ENCODE measurements around the gene DYNLL1. TPM values are rescaled to one million over a fixed set of nuclear protein-coding genes. Genes with fewer than 3 reads are reported as not detected.

DYNLL1 gene
- total and polyA plus RNA-seq, 2 of the 13 experiments (the other 11 are each of a cell fraction or from before 2014, with no cell fraction given): 271 to 294 TPM

- no peak for TF ChIP-seq HMGXB4 (CRISPR knock-in tag; IDR thresholded peaks at IDR 0.05; ENCODE audit: borderline replicate concordance in 1 of 2, low read depth in 1 of 2)
- TF ChIP-seq, protein P1, sequence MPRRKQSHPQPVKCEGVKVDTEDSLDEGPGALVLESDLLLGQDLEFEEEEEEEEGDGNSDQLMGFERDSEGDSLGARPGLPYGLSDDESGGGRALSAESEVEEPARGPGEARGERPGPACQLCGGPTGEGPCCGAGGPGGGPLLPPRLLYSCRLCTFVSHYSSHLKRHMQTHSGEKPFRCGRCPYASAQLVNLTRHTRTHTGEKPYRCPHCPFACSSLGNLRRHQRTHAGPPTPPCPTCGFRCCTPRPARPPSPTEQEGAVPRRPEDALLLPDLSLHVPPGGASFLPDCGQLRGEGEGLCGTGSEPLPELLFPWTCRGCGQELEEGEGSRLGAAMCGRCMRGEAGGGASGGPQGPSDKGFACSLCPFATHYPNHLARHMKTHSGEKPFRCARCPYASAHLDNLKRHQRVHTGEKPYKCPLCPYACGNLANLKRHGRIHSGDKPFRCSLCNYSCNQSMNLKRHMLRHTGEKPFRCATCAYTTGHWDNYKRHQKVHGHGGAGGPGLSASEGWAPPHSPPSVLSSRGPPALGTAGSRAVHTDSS (CRISPR knock-in tag; conservative IDR thresholded peaks at IDR 0.05): no peak
- TF ChIP-seq, protein P2, sequence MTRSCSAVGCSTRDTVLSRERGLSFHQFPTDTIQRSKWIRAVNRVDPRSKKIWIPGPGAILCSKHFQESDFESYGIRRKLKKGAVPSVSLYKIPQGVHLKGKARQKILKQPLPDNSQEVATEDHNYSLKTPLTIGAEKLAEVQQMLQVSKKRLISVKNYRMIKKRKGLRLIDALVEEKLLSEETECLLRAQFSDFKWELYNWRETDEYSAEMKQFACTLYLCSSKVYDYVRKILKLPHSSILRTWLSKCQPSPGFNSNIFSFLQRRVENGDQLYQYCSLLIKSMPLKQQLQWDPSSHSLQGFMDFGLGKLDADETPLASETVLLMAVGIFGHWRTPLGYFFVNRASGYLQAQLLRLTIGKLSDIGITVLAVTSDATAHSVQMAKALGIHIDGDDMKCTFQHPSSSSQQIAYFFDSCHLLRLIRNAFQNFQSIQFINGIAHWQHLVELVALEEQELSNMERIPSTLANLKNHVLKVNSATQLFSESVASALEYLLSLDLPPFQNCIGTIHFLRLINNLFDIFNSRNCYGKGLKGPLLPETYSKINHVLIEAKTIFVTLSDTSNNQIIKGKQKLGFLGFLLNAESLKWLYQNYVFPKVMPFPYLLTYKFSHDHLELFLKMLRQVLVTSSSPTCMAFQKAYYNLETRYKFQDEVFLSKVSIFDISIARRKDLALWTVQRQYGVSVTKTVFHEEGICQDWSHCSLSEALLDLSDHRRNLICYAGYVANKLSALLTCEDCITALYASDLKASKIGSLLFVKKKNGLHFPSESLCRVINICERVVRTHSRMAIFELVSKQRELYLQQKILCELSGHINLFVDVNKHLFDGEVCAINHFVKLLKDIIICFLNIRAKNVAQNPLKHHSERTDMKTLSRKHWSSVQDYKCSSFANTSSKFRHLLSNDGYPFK (CRISPR knock-in tag; IDR thresholded peaks at IDR 0.05; ENCODE audit: borderline replicate concordance): no peak
- no peak for TF ChIP-seq PHF5A (CRISPR knock-in tag; IDR thresholded peaks at IDR 0.05; ENCODE audit: low read depth, unreplicated experiment)
- no peak for TF ChIP-seq MIER2 (CRISPR knock-in tag; IDR thresholded peaks at IDR 0.05)
- no peak for TF ChIP-seq ZBTB20 (CRISPR knock-in tag; IDR thresholded peaks at IDR 0.05; ENCODE audit: borderline replicate concordance, low read depth)
- TF ChIP-seq ADNP (CRISPR knock-in tag; IDR thresholded peaks at IDR 0.05): no peak
- TF ChIP-seq MLX (CRISPR knock-in tag; IDR thresholded peaks at IDR 0.05): no peak
- TF ChIP-seq, protein P3, sequence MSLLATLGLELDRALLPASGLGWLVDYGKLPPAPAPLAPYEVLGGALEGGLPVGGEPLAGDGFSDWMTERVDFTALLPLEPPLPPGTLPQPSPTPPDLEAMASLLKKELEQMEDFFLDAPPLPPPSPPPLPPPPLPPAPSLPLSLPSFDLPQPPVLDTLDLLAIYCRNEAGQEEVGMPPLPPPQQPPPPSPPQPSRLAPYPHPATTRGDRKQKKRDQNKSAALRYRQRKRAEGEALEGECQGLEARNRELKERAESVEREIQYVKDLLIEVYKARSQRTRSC (CRISPR knock-in tag; IDR thresholded peaks at IDR 0.05; ENCODE audit: low read depth): no peak
- TF ChIP-seq ATF6 (CRISPR knock-in tag; conservative IDR thresholded peaks at IDR 0.05): no peak
- TF ChIP-seq MAZ (IDR thresholded peaks at IDR 0.05; ENCODE audit: borderline replicate concordance, low read depth, low read length): peak; percentile 13; the same call in 1 of the 2 replicates
- no peak; the same call in 1 of the 2 replicates for TF ChIP-seq MAZ (CRISPR knock-in tag; IDR thresholded peaks at IDR 0.05; ENCODE audit: low read depth)
- no peak for TF ChIP-seq ZNF326 (CRISPR knock-in tag; IDR thresholded peaks at IDR 0.05; ENCODE audit: borderline replicate concordance)
- no peak for TF ChIP-seq FOXJ3 (CRISPR knock-in tag; IDR thresholded peaks at IDR 0.05; ENCODE audit: borderline replicate concordance)
- TF ChIP-seq SP2 (CRISPR knock-in tag; IDR thresholded peaks at IDR 0.05): no peak
- TF ChIP-seq ZNF180 (CRISPR knock-in tag; IDR thresholded peaks at IDR 0.05; ENCODE audit: borderline replicate concordance, low read depth): no peak
- no peak for TF ChIP-seq ZFYVE20 (CRISPR knock-in tag; IDR thresholded peaks at IDR 0.05; ENCODE audit: borderline replicate concordance, low read depth)
- no peak for TF ChIP-seq BHLHE40 (IDR thresholded peaks at IDR 0.05; ENCODE audit: low read length)
- no peak for TF ChIP-seq ZNF652 (CRISPR knock-in tag; IDR thresholded peaks at IDR 0.05; ENCODE audit: borderline replicate concordance, low read depth)
These were observed 38.3 kb downstream of the DYNLL1 start, which contains the start of gene RNF10 (continued) for GRCh38 chr12:120534203-120534702.
